GM18519 (cell line): ENCODE measurements around the gene PCOLCE2.

Experiments
- ATAC-seq: cut with Tn5 transposase; IDR thresholded peaks from one replicate; pipeline ENCODE4 v1.9.1; 2021; ENCODE audit warnings: mild to moderate bottlenecking, moderate library complexity; ENCODE audit not compliant: unreplicated experiment, low FRiP score

PCOLCE2 gene

GRCh38 chr3:142888481-142889211 lies at the start of gene PCOLCE2:
Gene PCOLCE2 (minus strand): TSS chr3:142889083. CDS start chr3:142888896, 187 bp downstream.
- no peak for ATAC-seq

- no peak for ATAC-seq
These were observed 47.1 kb upstream of the PCOLCE2 start for GRCh38 chr3:142935963-142936362.

GRCh38 chr3:142934887-142935269 lies 46.0 kb upstream of the PCOLCE2 start:
- ATAC-seq, result no peak

DNA sequence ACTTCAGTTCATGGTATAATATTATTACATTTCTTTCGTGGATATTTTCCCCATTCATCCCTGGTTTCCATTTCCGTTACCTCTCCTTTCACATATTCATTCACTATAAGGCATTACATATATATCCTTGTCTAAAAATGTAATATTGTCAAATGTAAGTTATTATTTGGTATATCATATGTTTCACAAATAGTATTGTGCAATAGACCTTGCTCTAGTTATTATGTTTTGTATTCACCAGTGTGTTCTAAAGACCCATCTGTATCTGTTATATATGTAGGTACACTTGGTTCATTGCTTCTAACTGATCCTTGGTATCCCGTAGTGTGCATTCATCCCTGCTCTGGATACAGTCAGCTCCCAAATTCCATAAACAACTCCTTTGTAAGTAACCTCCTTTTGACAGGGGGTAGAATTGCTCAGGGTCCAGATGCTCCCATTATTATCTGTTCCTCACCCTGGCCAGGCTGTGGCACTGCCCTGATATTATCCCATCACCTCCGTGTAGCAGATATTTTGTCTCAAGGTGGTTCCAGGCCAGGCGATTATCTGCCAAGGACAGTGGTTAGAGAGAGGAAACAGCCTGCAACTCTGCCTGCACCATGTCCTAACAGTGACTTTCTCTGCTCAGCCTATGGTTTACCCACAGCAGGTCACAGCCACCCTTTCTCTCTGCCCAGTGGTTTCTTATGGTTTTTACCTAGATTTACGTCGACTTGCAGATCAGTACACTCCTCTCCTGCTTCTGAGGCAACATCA lies 45.4 kb upstream of the PCOLCE2 start:
- no peak for ATAC-seq

DNA sequence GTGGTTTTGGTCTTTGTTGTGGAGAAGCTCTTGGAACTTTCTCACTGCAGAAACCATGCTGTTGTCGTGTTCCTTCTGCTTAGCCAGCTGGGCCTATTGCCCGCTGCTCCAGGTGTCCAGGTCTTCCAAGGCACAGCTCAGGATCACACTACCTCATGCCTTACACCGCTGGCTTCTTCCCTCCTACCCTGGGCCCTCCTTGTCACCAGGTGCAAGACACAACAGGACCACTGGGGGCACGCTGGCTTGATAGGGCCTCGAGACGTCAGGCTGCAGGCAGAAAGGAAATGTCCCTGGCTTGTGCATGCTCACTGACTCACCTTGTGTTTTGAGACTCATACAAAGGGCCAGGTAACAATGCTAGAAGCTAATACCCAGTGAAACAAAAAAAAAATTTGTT lies 42.3 kb upstream of the PCOLCE2 start:
- ATAC-seq, result peak; percentile 42

DNA sequence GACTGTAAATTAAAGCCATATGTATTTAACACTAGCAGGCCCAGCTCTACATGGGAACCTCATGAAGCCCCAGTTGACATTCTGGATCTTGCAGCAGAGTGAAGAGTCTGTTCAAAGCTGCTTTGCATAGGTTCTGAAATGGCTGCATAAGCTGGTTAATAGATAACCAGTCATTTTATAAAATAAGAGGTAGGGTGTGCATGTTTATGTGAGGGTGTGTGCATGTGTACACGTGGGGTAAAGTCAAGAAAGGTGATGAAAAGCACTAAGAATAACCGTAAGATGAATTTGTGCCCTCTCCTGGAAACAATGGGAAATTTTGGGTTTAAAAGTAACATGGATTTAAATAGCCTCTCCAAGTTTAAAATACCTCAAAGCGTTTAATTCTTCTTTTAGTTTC lies 41.6 kb upstream of the PCOLCE2 start:
- ATAC-seq, result no peak

- ATAC-seq, result no peak
These were observed 41.0 kb upstream of the PCOLCE2 start for GRCh38 chr3:142929890-142930289.

DNA sequence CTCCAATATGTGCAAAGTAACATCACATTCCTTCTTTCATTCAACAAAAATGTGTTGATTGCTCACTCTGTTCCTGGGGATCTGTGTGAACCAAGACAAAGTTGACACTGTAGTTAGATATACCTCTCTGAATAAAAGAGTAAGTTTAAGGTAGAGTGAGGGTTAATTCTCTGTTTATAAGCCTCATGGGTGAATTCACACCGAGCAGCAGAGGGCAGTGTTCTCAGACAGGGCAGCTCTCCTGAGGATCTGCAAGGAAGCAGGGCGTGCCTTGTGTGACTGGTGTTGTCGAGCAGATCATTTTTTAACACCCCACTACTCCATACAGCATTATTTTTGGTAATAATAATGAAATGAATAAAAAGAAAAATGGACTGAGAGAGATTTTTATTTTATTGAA lies 40.2 kb upstream of the PCOLCE2 start:
- no peak for ATAC-seq

DNA sequence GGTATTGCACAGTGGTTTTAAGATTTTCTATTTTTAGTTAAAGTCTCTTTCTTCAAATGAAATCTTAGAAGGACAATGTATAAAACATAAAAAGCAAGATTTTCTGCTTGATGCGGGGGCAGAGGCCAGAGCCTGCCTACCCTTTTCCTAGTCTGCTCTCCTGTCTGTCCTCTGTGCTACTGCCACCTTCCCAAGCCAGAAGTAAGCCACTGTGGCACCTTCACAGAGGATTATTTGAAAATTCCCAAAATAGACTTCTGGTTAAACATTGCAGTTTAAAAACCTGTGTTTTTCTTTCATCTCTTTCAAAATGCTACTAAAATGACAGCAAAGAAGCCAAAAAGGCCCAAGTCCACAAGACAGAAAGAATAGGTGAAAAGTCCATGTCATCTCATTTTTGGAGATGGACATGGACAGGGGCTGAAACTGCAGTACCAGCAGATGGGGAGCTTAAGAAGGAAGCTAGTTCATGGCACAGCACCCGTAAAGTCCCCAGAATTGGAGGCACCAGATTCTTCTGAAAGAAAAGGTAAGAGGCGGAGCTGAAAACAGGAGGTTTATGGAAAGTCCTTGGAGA lies 37.6 kb upstream of the PCOLCE2 start:
- ATAC-seq, result no peak

GRCh38 chr3:142925140-142925539 lies 36.3 kb upstream of the PCOLCE2 start:
- no peak for ATAC-seq

GRCh38 chr3:142923694-142924093 lies 34.8 kb upstream of the PCOLCE2 start:
- ATAC-seq, result no peak

DNA sequence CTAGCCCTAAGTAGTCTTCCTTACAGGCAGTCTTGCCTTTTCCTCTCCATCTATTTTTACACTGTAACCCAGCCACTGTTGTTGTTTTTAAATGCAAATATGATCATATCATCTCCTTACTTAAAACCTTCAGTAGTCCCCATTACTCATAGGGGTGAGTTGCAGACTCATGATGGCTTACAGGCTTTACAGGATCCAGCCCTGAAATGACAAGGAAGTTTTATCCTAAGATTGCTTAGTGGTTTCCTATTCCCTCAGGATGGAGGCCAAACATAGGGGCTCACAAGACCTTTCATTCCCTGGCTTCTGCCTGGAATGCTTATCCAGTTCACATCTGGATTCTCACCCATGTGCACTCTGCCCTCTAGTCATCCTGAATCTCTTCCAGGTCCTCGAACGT lies 27.7 kb upstream of the PCOLCE2 start:
- no peak for ATAC-seq

- no peak for ATAC-seq
These were observed 26.8 kb upstream of the PCOLCE2 start for GRCh38 chr3:142915636-142916035.

DNA sequence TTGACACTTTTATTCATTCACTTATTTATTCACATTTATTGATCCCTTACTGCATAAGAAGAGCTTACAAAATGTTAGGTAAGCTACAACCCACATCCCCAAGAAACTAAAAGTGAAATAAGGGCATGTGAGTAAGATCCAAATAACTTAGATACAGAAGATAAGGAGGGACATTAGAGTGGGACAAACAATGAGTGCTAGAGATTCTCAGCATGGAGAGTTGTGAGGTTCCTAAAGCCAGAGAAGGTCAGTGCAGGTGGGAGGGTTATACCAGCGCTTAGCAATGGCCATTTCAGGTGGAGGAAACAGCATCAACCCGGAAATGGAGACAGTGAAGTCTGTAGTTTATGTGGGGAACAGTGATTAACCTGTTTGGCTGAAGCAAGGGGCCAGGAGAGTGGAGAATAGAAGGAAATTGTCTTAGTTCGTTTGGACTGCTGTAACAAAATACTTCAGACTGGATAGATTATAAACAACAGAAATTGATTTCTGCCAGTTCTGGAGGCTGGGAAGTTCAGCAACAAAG lies 25.5 kb upstream of the PCOLCE2 start:
- ATAC-seq, result no peak

- ATAC-seq, result no peak
These were observed 24.5 kb upstream of the PCOLCE2 start for GRCh38 chr3:142913432-142913831.

DNA sequence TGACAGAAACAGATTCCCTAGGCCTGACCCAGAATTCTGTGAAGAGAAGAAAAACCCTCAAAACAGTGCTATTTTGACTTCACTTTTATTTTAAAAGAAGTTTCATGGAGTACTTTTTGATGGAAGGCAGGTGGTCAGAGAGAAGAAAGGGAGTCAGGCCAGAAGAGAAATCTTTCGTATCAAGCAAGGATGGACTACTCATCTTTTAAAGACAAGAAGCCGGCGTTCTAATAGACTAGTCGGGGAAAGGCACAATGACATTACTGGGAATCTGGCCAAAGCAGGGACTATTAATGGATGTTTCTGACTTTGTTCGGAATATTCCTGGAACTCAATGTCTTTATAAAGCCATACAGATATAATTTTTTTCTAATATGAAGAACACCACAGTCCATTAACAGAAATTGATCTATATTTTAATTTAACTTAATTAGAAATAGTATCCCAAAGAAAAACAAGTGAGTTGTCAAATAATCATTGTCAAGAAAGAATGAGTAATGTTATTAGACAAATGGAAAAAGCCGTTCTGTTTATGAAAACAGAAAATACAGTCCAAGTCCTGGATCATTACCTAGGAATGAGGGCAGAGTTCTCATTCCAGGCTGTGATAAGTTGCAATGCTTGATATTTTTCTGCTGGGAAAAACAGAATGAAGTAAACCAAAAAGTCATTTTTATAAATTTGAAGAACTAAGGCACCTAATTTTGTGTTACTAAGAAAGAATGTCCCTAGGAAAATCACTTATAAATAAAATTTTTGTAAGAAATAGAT lies 23.7 kb upstream of the PCOLCE2 start:
- ATAC-seq, result no peak

DNA sequence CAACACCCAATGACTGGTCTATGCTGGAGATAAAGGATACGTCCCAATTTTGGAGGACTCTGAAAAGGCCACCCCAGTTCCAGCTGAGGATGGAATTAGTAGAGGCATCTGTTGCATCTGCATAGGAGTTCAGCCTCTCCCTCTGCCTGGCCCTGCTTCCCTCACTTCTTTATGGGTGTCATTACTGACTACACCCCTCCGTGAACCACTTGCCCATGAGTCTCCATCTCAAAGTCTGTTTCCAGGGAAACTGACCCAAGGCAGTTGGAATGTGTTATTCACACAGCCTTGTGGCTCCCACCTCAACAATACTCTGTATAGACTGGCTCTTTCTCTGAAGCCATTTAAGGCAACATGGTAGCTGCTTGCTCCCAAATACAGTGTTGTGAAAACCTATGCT lies 21.4 kb upstream of the PCOLCE2 start:
- no peak for ATAC-seq

DNA sequence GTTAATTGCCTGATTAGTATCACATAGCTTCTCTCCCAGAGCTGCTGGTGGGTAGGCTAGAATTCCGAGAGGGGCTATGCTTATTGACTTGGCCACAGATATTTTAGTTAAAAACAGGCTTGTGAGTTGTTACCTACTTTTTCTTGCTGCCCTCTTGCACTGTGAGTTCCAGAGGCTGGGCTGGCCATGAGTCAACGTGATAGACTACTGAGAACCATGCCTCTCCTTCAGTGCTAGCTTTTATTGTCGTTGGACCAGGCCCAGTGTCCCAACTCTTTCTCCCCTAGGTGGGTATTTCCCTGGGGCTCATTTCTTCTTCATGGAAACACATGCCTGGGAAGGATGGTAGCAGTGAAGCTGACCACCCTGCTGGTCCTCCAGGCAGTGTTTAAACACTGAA lies 20.4 kb upstream of the PCOLCE2 start:
- ATAC-seq, result no peak

- ATAC-seq, result no peak
These were observed 19.1 kb upstream of the PCOLCE2 start for GRCh38 chr3:142907996-142908395.

DNA sequence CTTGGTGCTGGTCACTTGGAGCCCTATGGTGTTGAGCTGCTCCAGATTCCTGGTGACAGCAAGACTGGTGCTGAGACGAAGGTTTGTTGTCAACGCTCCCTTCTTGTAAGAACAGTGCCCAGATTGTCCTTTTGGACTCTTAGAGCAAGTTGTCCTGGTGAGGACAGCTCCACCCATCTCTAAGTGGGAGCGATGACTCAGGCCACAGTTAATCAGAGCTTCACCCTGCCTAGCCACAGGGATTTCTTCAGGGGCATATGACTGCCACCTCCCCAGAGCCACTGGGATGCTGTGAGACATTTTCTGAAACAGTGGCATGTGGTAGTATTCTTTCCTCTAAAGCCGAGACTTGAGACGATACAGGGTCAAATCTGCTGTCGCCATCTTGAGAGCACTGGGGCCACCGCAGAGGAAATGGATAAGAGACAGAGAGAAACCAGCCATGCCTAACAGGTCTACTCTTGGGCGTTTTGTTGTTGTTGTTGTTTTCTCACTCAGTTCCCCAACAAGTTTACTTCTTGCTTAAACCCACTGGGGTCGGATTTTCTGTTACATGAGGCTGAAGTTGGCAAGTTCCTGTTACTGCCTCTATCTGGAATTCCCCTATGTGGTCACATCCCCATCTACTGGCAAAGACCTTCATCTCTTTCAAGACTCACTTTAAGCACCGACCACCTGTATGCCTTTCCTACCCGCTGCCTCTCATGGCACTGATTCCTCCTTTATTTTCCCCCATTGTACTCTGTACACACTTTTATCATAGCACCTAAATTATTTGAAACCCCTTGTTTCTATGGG lies 16.0 kb upstream of the PCOLCE2 start:
- peak; percentile 65 for ATAC-seq
